Activated T-helper 1 cell treated with Interleukin-2 at 50 U/mL for 16 hours (primary cell): ENCODE results near the gene DMRT2.

Source experiments
- DNase-seq: peaks from one replicate; pipeline ENCODE4 v3.0.0-alpha.2; 2020; ENCODE audit warnings: low read depth

The DMRT2 gene

DNA sequence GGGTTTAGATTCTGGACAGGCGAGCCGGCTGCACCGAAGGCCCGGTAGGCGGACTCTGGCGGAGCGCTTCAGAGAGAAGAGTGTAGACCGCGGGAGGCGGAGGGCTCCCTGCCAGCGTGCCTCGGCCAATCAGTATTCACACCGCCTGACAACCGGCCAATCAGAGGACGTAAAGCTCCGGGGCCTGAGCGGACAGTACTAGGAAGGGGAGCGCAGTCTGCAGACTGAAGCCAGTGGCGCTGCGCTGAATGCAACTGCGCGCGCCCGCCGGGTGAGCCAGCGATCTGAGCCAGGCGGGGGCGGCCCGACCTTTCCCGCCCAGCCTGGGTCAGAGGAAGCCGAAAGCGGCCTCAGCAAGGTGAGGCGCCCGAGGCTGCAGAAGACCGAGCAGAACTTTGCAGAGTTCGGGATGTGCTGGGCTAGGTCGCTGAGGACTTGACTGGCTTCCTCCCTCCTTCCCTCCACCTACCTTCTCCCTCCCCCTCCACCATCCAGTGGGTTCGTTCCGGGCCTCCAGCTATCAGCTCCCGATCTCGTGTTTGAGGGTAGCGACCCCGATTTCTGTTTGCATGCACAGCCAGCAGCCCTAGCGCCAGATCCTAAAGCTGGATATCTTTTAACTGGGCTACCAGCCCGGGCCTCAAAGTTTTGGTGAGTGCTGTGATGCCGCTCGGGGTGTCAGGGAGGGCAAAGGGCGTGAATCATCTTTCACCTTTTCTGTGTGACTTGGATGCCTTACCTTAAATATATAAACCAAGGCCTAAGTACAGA is at the start of gene DMRT2:
TSS of gene DMRT2 (plus strand) at position 233 of the 771 bp plus-strand sequence. CDS start 1,257 bp downstream, outside the sequence.
- DNase-seq, result no peak

DNA sequence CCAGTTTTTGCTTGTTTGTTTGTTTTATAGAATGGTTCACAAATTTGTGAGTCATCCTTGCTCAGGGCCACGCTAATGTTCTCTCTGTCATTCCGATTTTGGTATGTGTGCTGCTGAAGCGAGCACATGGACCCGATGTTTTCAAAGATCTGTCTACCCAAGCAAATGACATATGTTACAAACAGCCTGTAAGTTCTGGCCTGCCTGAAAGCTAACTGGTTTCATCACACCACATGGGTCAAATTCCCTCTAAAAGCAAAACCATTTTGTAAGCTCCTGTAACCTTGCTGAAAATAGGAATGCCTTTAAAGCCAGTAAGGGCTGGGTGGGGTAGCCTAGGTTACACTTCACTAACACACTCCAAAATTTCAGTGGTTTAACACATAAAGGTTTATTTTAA is 48.3 kb upstream of the DMRT2 start:
- DNase-seq, result no peak

DNA sequence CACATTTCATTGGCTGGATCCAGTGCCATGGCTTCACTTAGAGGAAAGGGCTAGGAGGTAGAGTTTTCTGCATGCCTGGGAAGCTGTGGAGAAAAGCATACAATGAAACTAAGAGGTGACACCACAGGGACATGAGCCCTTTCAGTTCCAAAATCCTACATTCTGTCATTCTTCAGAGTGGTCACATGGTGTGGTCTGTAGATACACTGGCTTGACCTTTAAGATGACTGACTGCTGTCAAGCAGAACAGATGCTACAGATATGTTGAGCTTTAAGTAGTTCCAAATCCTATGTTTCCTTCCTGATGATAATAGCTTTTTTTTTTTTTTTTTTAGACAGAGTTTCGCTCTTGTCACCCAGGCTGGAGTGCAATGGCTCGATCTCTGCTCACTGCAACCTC is 47.5 kb upstream of the DMRT2 start:
- no peak for DNase-seq

DNA sequence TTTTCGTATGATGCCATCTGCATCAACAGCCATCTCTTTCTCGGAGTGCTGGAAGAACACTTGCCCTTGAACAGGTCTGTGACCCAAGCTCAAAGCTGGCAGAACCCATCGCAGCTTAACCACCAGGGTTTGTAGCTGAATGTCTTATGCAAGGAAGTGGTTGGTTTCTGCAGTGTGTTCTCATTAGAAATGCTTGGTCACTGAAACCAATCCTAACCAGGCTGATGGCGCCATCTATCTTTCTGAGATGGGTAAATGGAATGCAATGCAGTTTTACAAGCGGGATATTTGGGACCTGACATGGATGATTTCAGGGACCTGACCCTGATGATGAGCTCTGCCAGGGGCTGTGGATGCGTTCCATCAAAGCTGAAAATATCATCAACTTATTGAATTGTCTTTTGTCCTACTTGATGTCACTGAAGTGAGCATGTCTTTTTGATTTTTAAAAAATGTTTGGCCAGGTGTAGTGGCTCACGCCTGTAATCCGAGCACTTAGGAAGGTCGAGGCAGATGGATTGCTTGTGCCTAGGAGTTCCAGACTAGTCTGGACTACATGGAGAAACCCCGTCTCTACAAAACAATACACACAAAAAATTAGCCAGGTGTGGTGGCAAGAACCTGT is 45.0 kb upstream of the DMRT2 start:
- DNase-seq, result no peak

DNA sequence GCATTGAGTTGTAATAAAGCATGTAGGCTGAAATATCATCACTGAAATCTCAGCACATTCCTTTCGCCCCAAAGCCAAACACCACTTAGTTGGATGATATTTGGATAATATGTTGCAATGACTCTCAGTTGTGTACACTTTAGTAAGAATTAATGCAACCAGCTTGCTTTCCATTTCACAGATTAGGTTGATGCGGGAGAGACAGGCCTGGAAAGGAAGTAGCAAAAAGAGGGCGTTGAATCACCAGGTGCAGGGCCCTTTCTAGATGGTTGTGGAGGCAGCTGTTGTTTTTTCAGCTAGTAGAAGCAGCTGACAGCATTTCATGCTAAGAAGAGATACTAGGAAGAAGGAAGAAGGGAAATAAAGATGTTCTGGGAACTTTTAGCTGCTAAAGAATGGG is 42.8 kb upstream of the DMRT2 start:
- DNase-seq, result no peak

DNA sequence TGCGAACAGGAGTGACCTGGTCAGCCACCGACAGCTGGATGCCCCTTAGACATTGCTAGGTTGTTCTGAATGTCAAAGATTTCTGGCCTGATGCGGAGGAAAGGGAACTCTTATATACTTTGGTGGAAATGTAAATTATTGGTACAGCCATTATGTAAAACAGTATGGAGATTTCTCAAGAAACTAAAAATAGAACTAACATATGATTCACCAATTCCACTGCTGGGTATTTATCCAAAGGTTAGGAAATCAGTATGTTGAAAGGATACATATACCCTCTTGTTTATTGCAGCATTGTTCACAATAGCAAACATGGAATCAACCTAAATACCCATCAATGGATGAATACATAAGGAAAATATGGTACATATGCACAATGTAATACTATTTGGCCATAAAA is 41.9 kb upstream of the DMRT2 start:
- DNase-seq, result no peak

DNA sequence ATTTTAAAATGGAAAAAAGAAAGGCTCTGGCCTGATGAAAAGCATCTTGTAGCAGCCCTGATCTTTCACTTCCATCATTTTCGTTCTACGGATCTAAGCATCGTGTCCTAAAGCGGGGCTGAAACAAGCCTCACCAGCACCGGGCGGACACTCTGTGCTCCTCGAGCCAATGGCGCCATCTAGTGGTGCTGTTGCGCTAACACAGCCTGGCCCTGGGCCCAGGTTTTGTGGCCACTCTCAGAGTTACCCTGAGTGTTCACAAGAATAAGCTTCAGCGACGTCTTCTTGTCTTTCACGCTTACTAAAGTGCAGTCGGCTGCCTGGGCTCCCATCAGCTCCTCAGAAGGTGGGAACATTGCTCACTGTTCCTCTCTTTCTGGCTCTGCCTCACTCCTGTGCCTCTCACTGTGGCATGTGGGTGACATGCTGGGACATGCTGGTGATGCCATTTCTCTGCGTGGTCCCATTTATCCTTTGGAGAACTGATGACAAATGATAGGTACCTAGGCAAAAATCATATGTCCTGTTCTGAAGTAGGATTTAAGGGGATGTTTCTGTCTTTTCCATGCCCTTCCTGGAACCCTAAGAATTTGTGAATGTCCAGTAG is 41.0 kb upstream of the DMRT2 start:
- DNase-seq, result peak; percentile 26

DNA sequence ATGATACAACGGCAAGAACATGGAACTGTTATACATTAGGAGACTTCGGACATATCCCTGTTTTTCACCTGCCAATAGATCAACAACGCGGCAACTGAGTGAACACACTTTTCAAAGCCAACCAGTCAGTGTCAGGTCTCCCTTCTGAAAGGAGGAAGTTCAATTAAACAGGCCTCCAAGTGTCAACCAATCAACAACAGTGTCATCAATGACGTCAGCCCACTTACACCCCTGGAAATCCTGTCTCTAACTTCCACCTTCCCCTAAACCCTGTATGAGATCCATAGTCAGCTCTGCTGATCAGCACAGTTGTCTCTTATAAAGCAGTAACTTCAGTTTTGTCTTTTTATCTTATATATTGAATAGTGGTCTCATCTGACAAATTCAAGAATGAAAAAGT is 37.1 kb upstream of the DMRT2 start:
- no peak for DNase-seq

DNA sequence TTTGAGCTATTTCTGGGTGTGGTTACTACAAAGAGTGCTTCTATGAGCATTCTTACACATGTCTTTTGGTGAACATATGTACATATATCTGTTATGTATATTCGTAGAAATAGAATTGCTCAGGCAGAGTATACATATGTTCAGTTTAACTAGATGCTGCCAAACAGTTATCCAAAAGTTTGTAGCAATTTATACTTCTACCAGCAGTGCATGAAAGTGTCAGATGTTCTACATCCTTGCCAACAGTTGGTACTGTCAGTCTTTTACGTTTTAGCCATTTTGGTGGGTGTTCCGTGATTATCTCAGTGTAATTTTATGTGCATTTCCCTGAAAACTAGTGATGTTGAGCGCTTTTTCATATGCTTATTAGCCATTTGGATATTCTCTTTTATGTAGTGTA is 35.9 kb upstream of the DMRT2 start:
- no peak for DNase-seq

DNA sequence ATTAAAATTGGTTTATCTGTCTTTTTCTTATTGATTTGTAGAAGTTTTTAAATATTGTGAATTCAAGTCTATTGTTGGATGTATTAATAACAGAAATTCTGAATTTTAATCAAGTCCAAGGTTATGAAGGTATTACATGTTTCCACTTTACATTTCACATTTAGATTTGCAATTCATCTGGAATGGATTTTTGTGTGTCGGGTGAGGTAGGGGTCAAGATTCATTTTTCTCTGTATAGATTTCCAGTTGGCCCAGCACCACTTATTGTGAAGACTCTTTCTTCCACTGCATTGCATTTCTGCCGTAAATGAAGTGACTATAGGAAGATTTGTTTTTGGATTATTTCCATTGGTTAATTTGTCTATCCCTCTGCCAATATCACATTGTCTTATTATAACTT is 35.5 kb upstream of the DMRT2 start:
- DNase-seq, result no peak

DNA sequence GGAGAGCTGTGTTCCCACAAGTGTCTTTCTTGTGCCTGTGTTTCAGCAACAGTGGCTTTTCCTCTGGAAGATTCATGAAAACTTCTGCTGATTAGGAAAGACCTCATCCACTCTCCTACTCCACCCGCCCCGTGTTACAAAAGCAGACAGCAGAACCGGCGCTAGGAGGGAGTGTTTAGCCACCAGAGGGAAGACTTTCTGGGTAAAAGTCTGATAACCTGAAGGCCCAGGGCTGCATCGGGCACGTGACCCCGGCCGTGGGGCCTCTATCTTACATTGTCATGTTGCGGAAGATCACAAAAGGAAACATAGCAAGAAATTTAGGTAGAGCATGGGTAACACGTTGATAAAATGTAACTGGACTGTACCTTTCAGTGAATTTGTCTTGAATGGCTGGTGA is 32.0 kb upstream of the DMRT2 start:
- DNase-seq, result no peak

DNA sequence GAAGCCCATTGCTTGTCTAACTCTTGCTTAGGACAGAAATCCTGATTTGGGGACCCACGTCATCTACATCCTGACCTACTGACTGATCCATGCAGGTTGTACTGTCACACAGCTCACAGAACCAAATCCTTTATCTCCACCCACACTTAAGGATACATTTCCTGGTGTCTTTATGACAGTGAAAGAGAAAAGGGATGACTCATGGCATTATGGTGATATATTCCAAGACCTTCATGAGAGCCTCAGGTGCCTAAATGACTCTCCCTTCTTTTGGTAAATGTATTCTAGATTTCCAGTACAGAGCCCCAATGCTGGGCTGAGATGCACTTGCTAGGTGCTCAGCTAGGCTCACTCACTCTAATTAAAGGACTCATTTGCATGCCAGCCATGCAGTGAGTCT is 26.0 kb upstream of the DMRT2 start:
- DNase-seq, result no peak

DNA sequence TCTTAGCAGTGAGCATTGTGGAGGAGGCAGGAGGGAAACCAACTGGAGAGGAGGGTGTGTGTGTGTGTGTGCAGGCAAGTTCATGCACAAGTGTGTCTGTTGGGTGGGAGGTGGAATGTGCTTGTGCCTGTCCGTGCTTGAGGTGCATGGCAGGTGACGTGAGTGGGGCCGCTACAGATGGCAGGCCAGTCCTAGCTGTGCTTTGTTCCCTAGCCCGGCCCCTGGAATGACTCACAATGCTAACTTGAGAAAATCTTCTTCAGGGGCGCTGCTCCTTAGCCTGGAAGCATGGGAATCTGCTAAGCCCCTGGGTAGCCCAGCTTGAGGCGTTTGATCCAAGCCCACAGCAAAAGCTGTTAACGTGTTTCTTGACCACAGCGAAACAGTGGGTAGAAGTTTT is 25.0 kb upstream of the DMRT2 start:
- no peak for DNase-seq

DNA sequence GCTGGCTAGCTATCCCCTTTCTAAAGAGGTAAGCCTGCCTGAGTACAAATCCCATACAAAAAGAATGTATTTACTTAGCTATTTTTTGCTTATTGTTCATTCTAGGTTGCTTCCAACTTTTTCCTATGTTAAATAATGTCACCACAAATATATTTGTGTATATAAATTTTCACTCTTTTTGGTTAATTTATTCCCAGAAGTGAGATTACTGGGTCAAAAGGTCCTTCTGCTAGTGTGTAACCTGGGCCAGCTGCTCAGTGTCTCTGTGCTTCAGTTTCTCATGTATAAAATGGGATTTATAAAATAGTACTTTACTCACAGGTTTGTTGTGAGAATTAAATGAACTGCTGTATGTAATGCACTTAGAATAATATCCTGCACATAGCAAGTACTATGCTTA is 23.9 kb upstream of the DMRT2 start:
- no peak for DNase-seq

DNA sequence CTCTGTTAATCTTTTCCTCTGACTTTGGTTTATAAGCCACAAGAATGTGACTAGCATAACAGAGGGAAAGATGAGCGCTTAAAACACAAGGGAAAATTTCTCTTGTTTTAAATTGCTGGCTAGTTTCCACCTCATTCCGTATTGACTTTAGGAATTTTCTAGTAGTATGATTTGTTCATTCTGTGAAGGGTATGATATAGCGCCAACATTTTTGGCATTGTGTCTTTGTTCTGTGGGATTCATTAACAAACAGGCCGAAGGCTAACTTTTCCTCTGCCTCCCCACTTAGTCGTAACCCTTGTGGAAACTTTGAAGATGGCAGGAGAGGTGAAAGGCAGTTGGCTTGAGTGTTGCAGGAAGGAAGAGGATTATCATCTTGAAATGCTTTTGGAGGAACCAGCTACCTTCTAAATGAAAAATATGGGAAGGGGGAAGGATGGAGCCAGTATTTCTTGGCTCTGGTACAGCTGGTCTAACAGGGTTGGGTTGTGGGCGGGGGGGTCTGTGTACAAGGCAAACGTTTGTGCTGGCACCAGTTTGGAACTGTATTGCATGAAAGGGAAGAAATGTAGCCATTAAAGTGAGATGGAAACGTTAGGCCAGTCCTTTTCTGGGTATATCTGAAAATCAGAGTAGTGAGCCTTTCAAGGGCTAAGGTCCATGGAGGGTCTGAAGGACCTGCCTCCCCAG is 21.5 kb upstream of the DMRT2 start:
- no peak for DNase-seq

DNA sequence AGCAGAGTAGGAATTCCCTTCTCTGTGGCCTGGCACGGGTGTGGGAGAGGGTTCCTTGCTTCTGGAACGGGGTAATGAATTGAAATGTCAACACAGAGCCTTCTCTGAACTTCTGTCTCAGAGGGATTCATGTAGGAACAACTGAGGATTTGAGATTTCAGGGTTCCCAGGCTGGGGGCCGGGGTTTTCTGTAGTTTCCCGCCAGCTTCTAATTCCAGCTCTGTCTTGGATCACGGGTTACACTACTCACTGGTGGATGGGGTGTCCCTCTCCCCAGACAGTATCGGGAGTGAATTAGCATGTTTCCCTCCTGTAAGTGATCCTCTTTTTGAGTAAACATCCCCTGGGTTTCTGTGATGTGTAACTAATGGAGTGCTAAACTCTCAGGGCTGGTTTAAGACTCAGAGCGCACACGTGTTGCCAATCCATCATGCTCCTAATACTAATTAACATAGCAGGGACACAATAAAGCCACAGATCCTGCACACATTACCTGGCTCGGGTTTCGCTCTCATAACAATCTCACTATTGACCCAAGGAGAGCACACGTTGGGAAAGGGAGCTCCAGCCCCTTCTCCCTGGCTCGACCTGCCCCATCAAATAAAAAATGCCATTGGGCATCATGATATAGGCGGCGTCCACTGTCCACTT is 18.1 kb upstream of the DMRT2 start:
- DNase-seq, result no peak

DNA sequence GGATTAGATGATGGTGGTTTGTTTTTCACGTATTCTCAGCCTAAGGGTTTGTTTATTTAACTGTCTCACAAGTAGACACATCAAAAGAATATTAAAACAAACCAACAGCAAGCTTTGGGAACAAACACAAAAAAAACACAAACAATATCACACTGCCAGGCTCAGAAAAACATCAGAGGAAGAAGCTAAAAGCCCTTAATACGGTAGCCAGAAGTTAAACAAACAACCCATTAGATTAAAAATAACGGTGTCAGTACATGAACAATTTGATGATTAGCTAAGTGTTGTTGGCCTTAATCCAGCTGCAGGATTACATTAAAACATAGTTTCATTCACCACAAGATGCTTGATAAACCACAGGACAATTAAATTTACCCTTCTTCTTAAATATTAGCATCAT is 15.9 kb upstream of the DMRT2 start:
- DNase-seq, result no peak

DNA sequence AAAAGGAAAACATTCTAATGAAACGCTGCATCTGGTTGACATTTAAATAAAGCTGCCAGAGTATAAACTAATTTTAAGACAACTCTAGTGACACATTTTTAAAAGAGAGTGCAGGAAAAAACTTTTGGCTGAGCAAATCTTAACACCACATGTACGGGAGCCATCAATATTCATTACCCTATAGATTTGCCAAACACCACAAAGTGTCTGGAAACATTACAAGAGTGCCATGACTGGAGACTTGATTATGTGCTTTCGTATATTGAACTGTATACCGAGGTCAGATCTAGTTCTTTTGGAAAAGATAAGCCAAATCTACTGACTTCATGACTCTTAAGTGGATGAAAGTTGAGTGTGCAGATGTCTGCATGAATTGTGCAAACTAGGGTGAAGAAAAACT is 10.6 kb upstream of the DMRT2 start:
- no peak for DNase-seq

DNA sequence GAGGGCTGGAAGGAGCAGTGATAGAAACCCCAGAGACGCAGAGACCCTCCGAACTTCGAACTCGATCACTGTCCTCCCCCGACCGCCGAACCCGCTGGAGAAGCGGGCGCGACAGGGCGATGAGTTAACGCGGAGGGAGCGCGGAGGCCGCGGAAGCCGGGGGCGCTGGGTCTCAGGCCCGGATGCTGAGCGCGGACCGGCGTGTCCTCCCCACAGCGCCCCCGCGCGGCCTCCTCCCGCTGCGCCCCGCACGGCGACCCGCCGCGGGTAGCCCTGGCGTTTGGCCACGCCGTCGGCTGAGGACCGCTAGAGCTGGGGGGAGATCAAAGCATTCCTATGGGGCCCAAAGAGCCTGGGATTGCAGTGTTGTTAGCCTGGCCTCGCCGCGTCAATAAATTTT is 7.7 kb upstream of the DMRT2 start:
- no peak for DNase-seq

DNA sequence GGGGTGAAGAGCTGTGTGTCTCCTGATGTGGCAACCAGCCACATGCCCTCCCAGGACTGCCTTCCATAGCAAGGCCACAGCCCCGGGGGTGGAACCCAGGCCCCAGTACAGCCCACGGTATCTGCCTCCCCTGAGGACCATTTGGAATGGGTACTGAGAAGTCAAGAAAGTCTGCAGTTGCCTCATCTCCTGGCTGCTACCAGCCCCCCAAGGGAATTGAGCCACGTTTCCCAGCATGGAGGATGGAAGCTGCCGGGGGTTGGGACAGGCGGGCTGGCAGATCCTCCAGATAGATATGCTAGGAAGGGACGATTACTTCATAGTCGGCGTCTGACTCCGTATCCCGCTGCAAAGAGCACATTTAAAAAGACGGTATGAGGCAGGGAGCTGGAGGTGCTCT is 5.5 kb upstream of the DMRT2 start:
- no peak for DNase-seq

DNA sequence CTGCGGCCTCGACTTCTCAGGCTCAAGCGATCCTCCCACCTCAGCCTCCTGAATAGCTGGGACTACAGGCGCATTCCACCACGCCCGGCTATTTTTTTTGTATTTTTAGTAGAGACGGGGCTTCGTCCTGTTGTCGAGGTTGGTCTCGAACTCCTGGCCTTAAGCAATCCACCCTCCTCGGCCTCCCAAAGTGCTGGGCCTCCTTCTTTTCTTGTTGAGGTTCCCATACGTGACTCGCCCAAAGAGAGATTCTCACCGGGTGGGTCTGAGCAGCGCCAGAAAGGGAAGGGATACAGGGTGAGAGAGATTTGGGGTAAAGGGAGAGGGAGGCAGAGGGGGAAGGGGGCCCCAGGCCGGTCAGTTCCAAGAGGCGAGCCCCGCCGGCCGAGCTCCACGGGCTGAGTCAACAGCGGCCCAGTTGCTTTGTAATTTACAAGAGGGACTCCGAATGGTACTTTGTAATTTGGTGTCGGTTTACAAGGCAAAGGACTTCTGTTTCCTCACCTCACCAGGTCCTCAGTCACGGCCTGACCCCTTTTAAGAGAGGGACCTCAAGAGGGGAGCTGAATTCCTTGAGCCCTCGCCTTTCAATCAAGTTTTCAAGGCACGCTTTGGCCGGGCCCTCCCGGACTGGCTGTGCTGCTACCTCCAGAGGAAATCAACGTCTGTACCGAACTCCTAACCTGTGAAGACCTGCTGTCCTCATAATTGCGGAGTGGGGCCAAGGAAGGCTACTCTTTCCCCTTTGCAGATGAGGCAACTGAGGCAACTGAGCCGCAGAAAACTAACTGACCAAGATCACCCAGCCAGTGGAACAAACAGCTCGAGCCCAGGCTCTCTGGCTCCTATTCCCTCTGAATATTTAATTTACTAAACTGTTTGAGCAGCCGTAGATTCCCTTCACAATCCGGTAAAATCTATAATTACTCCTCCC is 3.3 kb upstream of the DMRT2 start:
- no peak for DNase-seq
